Measurements from ENCODE around the gene SGCG.

The SGCG gene

GRCh38 chr13:23339225-23339624 is 158.4 kb downstream of the SGCG start:
- no peak for DNase-seq

- no peak for DNase-seq
Observed at GRCh38 chr13:23344931-23345595, 164.3 kb downstream of the SGCG start.

- DNase-seq, result no peak
Observed at GRCh38 chr13:23347601-23348000, 166.8 kb downstream of the SGCG start.

DNA sequence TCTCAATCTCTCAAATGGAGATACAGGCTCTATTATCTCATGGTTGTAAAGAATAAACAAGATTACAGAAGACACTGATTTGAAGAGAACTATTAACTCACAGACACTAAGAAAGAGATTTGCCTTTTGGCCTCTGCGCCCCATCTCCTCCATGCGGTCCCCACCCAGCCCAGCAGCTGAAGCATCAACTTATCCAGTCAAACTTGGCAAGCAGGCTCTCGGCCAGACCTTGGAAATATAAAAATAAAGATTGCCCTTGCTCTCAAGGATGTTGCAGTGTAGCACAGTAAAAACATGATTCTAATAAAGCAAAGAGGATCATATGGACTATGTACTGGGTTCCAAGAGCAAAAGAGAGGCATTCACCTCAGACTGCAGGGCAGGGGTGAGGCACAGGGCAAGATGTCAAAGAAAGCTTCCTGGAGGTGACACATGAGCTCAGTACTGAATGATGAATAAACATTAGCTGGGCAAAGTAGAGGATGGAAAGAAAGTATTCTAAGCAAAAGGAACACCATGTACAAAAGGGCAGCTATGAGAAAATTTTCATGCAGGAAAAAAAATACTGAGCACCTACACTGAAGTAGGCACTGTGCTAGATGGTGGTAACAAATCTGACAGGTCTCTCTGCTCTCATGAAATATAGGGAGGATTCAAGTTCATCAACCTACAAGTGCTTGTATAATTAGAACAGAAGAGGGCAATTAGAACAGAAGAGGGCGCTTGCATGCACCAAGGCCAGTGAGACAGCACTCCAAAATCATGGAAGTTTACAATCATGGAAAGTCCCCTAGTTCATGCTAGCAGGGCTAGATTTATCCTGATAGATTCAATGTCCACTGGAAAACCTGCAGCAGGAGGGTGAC is 167.7 kb downstream of the SGCG start:
- no peak for DNase-seq

DNA sequence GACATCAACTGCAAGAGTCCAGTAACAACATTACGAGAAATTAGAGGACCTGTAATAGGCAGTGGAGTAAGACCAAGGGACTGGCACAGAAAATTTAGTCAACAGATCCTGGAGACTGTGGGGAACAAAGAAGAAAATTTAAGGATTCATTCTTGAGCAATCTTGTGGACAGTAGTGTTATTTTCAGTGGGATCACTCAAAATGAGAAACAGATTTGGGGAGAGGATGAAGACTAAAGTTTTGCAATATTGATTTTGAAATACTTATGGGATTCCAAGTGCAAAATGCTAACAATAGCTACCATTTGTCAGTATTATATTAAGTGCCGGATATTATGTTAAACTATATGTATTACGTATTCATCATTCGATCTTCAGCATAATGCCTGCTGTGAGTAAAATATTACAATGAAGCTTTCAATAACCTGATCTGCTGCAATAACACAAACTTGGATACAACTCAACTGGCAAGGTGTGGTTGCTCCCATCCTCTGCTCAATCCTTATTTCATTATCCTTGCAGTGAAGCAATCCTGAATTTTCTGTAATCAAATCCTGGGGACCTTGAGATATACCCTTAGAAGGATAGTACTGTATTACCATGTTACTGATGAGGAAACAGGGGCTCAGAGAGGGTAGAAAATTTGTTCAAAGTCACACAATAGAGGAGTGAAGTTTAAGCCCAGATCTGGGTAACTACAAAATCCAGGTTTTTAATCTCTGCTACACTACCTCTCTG is 168.6 kb downstream of the SGCG start:
- DNase-seq, result peak; percentile 18

- DNase-seq, result peak; percentile 8
Observed at GRCh38 chr13:23350009-23350408, 169.2 kb downstream of the SGCG start.

GRCh38 chr13:23352161-23352560 is 171.4 kb downstream of the SGCG start:
- DNase-seq, result no peak

- DNase-seq, result no peak
Observed at GRCh38 chr13:23354520-23354919, 173.7 kb downstream of the SGCG start.

- DNase-seq, result no peak
Observed at GRCh38 chr13:23356368-23356767, 175.6 kb downstream of the SGCG start.

DNA sequence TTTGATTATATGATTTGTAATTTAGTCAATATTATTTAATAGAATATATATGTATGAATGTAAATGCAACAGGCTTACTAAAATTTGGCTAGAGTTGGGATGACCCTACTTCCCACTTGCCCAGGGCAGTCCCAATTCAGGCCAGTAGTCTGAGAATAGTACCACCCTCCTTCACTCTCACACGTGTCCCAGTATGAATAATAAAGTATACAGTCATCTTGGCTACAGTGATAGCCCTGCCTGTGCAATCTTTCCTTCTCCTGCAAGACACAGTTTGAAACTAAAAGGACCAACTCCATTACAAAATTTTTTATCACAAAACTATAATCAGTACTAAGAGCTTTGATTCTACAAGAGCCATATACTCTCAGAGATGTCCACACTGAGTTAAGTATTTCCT is 176.6 kb downstream of the SGCG start:
- DNase-seq, result no peak

GRCh38 chr13:23359882-23360281 is 179.1 kb downstream of the SGCG start:
- no peak for DNase-seq

- DNase-seq, result no peak
Observed at GRCh38 chr13:23365652-23366051, 184.9 kb downstream of the SGCG start.

DNA sequence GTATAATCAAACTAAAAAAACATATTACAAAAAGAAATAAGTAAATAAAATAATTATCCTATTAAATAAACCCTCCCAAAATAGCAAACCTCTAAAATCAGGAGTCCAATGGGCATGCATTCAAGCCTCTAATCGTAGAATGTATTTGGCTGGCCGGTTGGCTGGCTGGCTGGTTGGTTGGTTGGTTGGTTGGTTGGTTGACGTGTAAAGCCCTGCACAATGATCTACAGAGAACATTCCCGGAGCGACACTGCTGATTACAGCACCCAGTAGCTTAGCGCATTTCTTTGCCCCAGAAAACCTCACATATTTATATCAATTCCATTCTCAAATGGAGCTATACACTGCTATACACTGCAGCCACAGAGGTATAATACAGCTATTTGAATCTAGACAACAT is 187.1 kb downstream of the SGCG start:
- DNase-seq, result no peak

DNA sequence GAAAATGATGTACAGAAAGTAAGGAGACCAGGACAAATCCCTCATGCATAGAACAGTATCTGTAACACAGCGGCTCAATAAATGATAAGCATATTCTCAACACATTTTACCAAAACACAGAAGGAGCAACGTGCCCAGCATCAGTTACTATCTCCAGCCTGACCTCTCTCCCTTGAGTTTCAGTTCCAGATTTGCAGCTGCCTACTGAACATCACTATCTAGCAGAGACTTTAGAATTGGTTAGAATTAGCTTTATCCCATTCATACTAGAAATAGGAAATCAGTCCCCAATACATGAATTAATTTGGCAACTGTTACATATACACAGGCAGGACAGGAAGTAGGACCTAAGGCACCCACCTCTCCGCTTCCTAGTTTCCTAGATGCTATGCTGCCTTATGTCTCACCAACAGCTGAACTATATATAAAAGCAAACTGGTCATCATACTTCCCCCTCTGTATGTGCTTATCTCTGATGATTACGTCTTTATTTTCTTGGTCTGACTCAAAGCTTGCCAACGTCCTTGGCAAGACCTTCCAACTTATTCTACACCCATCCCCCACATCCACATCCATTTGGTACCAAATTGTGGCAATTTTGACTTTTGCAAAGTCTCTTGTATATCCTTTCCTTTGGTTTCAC is 191.6 kb downstream of the SGCG start:
- DNase-seq, result peak; percentile 44
